HG03280 (cell line): ENCODE data around the gene MTNR1B.

ENCODE experiments used
- ATAC-seq: cut with Tn5 transposase; IDR thresholded peaks from one replicate; pipeline ENCODE4 v1.9.1; 2021; ENCODE audit warnings: mild to moderate bottlenecking, moderate library complexity; ENCODE audit not compliant: unreplicated experiment

MTNR1B gene

GRCh38 chr11:92977401-92977800 is 8.0 kb downstream of the MTNR1B start:
- no peak for ATAC-seq

GRCh38 chr11:92978271-92979111 is 9.0 kb downstream of the MTNR1B start:
- no peak for ATAC-seq

GRCh38 chr11:92979176-92979575 is 9.7 kb downstream of the MTNR1B start:
- no peak for ATAC-seq

GRCh38 chr11:92980312-92980711 is 10.9 kb downstream of the MTNR1B start:
- no peak for ATAC-seq

GRCh38 chr11:92981508-92982043 is 12.1 kb downstream of the MTNR1B start:
- ATAC-seq: no peak

- no peak for ATAC-seq
Measured at GRCh38 chr11:92986585-92986984, 17.1 kb downstream of the MTNR1B start.

DNA sequence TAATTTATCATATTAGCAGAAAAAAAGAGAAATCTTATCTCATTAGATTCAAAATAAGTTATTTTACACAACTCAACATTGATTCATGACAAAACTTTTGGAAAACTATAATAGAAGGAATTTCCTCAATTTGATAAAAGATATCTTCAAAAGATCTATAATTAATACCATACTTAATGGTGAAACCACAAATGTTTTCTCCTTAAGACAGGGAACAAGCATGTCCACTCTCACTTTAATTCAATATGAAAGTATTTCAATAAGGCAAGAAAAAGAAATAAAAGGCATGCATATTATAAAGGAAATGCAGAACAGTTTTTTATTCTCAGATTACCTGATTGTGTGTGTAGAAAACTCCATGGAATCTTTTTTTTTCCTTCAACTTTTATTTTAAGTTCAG is 23.6 kb downstream of the MTNR1B start:
- ATAC-seq: no peak

DNA sequence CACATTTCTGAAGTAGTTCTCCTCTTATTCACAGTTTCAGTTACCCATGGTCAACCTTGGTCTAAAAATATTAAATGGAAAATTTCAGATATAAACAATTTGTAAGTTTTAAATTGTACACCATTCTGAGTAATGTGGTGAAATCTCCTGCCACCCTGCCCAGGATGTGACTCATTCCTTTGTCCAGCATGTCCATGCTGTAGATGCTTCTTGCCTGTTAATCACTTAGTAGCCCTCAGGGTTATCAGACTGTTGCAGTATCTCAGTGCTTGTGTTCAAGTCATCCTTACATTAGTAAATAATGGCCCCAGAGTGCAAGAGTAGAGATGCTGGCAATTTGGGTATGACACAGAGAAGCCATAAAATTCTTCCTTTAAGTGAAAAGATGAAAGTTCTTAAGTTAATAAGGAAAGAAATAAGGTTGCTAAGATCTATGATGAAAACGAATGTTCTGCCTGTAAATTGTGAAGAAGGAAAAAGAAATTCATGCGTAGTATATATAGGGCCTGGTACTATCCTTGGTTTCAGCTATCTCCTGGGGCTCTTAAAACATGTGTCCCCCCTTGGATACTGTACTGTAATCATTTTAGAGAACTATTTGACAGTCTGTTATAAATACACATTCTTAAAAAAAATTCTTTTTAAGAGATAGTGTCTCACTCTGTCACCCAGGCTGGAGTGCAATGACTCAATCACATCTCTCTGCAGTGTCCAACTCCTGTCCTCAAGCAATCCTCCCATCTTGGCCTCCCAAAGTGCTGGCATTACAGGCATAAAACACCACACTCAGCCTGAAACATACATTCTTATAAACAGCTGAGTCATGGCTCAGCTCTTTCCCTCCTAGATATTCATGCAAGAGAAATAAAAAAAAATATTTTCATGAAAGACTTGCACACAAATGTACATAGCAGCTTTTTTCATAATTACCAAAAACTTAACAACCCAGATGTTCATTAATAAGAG is 31.3 kb downstream of the MTNR1B start:
- ATAC-seq: no peak

- no peak for ATAC-seq
Measured at GRCh38 chr11:93001806-93002205, 32.4 kb downstream of the MTNR1B start.

- no peak for ATAC-seq
Measured at GRCh38 chr11:93002380-93002779, 32.9 kb downstream of the MTNR1B start.

DNA sequence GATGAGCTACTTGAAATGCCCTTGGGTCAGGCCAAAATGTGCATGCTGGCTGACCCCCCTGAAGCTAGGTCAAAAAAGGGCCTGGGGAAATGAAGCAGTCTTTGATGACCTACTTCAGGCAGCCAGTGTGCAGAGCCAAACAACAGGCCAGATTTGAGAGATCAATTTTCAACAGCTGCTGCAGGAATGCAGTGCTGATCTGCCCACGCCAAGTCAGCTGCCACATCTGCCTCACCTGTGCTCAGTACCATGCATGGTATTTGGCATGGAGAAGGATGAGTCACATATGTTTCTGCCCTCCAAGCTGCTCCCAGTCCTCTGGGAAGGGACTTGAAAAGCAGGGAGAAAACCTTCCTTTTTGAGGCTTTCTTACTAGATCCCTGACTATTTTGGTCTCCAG is 35.8 kb downstream of the MTNR1B start:
- no peak for ATAC-seq

DNA sequence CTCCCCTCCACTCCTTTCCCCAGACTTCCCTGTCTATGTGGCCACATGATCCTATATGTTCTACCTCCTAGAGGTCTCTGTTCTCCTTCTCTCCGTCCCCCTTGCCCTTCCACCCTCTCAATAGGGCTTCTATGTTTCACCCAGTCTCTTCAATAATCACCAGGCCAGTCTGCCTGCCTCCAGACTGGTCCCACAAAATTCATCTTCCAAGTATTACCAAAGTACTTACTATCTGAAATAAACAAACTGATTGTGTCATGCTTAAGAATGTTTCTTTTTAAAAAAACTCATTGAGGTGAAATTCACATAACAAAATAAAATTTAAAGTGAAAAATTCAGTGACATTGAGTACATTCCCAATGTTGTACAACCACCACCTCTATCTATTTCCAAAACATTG is 44.2 kb downstream of the MTNR1B start:
- ATAC-seq: no peak

DNA sequence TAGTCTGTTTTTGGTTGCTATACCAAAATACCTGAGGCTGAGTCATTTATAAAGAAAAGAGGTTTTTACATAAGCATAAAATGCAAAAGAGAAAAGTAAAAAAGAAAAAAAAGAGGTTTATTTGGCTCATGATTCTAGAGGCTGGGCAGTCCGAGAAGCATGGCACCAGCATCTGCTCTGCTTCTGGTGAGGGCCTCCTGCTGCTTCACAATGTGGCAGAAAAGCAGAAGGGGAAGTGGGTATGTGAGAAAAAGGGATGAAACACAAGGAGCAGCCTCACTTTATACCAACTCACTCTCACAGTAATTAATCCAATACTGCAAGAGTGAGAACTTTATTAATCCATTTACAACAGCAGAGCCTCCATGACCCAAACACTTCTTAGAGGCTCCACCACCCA is 47.1 kb downstream of the MTNR1B start:
- no peak for ATAC-seq

- no peak for ATAC-seq
Measured at GRCh38 chr11:93017821-93018690, 48.6 kb downstream of the MTNR1B start.

DNA sequence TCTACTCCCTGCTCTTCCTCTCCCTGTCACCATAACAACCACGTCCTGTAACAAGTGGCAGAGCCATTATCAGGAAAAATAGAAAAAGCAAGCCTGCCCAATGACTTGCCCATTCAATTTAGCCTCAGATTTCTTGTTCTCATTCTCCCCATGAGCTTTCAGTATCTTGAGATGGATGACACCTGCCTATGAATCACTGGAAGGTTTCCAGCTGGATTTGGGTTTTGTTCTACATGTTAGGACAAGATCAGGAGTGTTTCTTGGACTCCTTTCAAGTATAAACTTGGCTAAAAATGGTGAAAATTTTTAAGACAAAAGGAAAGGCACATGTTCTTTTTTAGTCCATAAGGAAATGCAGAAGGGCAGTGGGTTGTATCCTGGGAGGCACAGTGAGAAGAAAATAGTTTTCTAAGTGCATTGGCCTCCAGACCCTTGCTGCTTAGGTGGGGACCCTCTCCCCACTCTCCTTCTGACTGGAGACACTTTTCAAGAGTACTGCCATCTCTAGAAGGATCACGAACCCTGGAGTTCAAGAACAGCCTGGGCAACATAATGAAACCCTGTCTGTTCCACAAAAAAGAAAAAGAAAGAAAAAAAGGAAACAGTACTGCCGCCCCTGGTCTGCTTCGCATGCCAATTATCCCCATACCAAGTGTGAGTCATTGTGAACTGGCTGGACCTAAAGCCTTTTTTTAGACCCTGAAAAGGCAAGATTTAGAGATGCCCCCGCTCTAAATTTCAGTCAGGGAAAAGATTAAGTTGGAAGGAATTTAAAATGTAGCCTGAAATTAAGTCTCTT is 51.0 kb downstream of the MTNR1B start:
- no peak for ATAC-seq

GRCh38 chr11:93024369-93024768 is 54.9 kb downstream of the MTNR1B start:
- no peak for ATAC-seq

DNA sequence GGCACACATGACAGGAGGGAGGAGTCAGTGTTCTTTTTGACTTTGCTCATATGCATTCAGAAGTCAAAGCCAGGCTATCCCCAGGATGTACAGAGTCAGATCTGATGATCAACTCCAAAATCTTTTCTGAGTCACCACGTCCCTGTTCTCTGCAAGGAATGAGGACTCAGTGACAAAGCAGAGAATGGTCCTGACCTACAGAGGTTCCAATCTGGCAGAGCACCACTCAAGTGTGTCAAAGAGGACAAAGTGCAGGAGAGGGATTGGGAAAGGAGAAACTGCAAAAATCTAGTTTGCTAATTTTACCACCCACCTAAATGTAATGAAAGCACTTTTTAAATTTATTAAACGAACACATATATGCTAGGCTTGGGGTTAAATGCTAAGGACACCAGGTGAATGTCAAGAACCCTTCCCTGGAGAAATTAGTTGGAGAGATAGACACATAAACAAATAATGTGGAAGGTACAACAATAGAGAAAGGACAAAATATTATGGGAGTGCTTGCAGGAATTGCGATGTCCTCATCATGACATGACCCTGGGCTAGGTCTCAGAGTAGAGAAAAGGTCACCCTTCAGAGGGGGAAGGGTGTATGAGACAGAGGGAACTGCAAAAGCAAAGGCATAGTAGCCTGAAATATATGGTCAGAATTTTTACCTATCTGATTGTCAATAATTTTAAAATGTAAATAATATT is 56.3 kb downstream of the MTNR1B start:
- no peak for ATAC-seq

DNA sequence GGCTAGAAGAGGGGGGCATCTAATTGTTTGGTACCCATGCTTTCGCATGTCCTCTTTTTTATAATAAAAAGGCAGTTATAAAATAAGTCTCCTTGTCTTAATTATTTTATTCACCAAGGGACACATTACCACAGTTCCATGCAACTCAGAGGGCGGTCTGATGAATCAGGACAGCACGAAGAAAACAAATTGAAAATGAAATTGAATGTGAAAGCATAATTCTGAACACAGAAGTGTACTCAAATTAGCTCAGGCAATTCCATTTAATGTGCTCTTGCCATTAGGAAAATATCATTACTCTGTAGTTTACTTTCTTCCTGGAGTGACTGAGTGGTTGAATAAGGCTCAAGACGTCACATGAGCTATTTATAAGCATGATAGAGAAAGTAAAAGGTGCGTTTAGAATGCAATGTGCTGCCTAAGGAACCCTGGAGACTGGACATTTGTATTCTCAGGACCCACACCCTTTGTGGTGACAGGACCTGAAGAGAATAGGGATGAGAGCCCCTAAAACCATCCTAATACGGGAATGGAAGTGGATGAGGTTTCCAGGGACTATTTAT is 59.6 kb downstream of the MTNR1B start:
- ATAC-seq: peak; percentile 57

DNA sequence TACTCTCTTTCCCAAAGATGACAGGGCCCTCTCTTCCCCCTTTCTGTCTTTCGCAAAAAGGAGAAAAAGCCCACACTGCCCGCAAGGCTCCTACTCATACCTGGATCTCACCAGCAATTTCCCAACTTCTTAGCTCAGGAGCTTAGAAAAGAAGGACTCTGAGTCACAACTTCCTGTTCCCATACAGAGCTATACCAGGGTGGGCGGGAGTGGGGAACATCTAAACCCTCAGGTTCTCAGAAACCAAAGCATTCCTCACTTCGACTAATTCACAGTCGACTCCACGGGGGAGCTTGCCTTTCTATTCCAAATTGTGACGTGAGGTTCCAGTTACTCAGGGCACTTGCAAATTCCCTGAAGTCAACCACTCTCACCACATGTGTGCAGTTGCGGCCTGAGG is 61.9 kb downstream of the MTNR1B start:
- no peak for ATAC-seq
